RWPE2 (cell line): Measurements from ENCODE around the gene MAP3K2.

Experiments used
- ATAC-seq: fragments of 200-7000 bp; cut with Tn5 transposase; 3 replicates; pipeline ENCODE4 v1.9.1; 2021; ENCODE audit warnings: low read depth
- DNase-seq: peaks from one replicate; pipeline ENCODE4 v3.0.0-alpha.2; 2020; ENCODE audit warnings: low spot score
- H3K27ac ChIP-seq: fragments of 450-650 bp; 2 replicates; pipeline ENCODE4 v1.5.1; 2017; ENCODE audit warnings: mild to moderate bottlenecking; ENCODE audit not compliant: poor library complexity, severe bottlenecking
- H3K27me3 ChIP-seq: fragments of 250-450 bp; sonication (Bioruptor Pico); 2 replicates; pipeline ENCODE4 v1.5.1; 2021; ENCODE audit warnings: mild to moderate bottlenecking, moderate library complexity; ENCODE audit not compliant: insufficient read depth, poor library complexity, severe bottlenecking
- H3K36me3 ChIP-seq: fragments of 250-450 bp; sonication (Bioruptor Pico); 2 replicates; pipeline ENCODE4 v1.5.1; 2020; ENCODE audit warnings: low read depth, mild to moderate bottlenecking, moderate library complexity
- H3K4me1 ChIP-seq: fragments of 250-450 bp; sonication (Bioruptor Pico); 2 replicates; pipeline ENCODE4 v1.5.1; 2021; ENCODE audit warnings: mild to moderate bottlenecking, moderate library complexity; ENCODE audit not compliant: insufficient read depth, poor library complexity, severe bottlenecking
- H3K4me3 ChIP-seq: fragments of 250-450 bp; sonication (Bioruptor Pico); 2 replicates; pipeline ENCODE4 v1.5.1; 2021; ENCODE audit warnings: mild to moderate bottlenecking, moderate library complexity; ENCODE audit not compliant: severe bottlenecking
- H3K9me3 ChIP-seq: fragments of 250-450 bp; sonication (Bioruptor Pico); 2 replicates; pipeline ENCODE4 v1.5.1; 2021; ENCODE audit warnings: mild to moderate bottlenecking, moderate library complexity; ENCODE audit not compliant: severe bottlenecking
- TF ChIP-seq, protein P1 (sequence below): fragments of 450-650 bp; IDR thresholded peaks from one replicate; pipeline ENCODE4 v1.5.1; 2017; ENCODE audit warnings: mild to moderate bottlenecking, moderate library complexity; ENCODE audit not compliant: poor library complexity, severe bottlenecking

MAP3K2 gene

DNA sequence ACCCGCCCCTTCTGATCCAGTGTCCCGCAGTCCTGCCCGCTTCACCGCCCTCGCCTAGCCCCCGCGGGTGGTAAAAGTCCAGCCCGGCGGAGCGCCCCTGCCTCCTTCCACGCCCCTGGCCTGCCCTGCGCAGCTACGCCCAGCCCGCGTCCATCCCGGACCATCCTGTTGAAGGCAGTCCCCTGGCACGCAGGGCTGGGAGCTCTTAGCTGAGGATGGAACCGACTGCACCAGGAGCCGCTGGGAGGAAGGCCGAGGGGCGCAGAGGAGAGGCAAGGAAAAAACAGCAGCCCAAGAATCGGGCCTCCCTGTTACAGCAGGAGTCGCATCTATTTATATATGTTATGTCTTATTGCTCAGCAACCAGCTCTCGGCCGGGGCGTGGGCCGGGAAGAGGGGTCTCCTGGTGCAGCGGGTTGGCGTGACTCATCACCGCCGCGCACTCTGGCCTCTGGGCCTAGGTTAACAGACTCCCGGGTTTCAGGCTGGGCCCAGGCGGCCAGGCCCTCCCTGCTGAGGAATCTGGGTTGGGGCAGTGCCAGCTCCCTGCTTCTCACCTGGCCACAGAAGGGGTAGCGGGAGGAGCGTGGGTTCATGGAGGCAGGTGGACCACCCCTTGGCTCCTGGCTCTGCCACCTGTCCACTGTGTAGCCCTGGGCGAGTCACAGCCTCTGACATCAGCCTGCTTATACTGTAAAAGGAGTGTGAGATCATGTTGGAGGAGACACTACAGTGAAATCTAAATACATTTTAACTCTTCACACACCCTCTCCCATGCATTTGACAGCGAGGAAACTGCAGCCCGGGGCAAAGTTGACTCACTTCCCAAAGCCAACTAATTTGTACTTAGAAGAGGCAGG, 13.4 kb upstream of the MAP3K2 start:
- H3K9me3 ChIP-seq = no peaks in the 10 kb centered on the region
- DNase-seq (peak; percentile 88), ATAC-seq (peak; percentile 80)
- TF ChIP-seq, protein P1, sequence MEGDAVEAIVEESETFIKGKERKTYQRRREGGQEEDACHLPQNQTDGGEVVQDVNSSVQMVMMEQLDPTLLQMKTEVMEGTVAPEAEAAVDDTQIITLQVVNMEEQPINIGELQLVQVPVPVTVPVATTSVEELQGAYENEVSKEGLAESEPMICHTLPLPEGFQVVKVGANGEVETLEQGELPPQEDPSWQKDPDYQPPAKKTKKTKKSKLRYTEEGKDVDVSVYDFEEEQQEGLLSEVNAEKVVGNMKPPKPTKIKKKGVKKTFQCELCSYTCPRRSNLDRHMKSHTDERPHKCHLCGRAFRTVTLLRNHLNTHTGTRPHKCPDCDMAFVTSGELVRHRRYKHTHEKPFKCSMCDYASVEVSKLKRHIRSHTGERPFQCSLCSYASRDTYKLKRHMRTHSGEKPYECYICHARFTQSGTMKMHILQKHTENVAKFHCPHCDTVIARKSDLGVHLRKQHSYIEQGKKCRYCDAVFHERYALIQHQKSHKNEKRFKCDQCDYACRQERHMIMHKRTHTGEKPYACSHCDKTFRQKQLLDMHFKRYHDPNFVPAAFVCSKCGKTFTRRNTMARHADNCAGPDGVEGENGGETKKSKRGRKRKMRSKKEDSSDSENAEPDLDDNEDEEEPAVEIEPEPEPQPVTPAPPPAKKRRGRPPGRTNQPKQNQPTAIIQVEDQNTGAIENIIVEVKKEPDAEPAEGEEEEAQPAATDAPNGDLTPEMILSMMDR = no peak
- H3K27ac ChIP-seq = peak overlapping the region; percentile 87
- peaks cover 37% of the 10 kb centered on the region for H3K4me1 ChIP-seq
- H3K27me3 ChIP-seq = no peaks in the 10 kb centered on the region
- no peak overlapping the region for H3K4me3 ChIP-seq
- H3K36me3 ChIP-seq = no peaks in the 10 kb centered on the region

DNA sequence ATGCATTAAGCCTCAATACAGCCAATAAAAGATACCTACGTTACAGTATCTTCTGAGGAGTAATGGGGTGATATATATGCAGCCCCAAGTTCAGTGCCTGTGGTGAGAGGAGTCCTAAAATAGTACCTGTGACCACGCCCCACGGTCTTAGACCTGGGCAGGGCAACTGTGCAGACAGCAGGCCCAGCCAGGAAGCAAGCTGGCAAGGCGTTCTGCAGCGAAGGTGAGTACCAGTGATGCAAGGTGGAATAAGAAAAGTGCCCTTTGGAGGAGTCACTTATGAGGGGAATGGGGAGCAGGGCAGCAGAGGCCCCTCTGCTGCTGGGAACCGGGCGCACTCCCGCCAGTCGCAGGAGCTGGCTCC, 12.7 kb upstream of the MAP3K2 start:
- peak overlapping the region; percentile 87 for H3K27ac ChIP-seq
- no peaks in the 10 kb centered on the region for H3K36me3 ChIP-seq
- TF ChIP-seq, protein P1 = no peak
- DNase-seq (no peak), ATAC-seq (peak; percentile 14; the same call in 1 of the 3 replicates)
- H3K9me3 ChIP-seq = no peaks in the 10 kb centered on the region
- H3K4me1 ChIP-seq = peaks cover 37% of the 10 kb centered on the region
- H3K4me3 ChIP-seq = no peak overlapping the region
- no peaks in the 10 kb centered on the region for H3K27me3 ChIP-seq

DNA sequence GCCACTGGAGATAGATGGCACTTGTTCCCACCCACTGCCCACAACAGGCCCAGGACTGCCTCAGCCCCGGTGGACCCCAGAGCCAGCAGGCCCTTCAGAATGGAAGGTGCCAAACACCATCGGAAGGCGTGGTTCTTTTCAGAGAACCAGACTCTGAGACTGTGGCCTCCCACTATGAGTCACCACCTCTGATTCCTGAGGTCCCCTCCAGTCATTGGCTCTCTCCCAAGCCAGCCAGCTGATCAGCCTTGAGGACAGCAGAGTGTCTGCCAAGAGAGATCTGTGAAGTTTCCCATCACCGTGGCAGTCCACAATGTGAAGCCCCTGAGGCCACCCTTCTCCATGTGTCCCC, 10.4 kb upstream of the MAP3K2 start:
- Histone ChIP-seq H3K4me1 (peaks cover 37% of the 10 kb centered on the region), H3K27ac (no peak overlapping the region), H3K9me3 (no peaks in the 10 kb centered on the region), H3K4me3 (no peak overlapping the region), H3K27me3 (no peaks in the 10 kb centered on the region), H3K36me3 (no peaks in the 10 kb centered on the region)
- DNase-seq (peak; percentile 91), ATAC-seq (peak; percentile 45)
- TF ChIP-seq, protein P1 = no peak

DNA sequence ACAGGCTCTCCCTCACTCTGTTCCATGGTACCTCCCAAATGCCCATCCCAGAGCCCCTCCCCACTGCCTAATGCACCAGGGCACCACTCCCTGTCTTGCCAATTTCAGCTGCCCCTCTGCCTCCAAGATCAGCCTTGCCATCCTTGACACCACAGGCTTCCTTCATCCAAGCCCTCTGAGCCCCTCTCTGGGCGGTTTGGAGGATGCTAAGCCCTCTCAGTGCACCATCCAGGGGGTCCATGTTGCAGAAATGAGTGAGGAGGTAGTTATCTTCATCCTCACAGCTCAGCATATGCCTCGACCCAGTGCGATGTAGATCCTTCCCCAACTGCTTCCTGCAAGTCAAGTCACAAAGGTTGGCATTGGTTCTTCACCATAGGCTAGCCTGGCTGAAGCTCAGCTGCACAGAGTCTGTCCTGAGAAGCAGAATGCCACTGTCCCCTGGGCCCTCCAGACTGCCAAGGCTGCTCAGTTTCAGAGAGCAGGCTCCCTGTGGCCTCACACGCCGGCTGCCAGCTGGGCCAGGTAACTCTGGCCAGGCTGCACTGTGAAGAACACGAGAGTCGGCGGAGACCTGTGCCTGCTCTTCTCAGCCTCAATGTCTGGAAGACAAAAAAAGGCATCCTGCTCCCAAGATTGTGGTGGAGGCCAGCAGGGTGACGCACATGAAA, 9.9 kb upstream of the MAP3K2 start:
- Histone ChIP-seq H3K27ac (no peak overlapping the region), H3K9me3 (no peaks in the 10 kb centered on the region), H3K36me3 (no peaks in the 10 kb centered on the region), H3K4me1 (peaks cover 37% of the 10 kb centered on the region), H3K27me3 (no peaks in the 10 kb centered on the region), H3K4me3 (no peak overlapping the region)
- TF ChIP-seq, protein P1 = no peak
- DNase-seq (no peak), ATAC-seq (no peak)

DNA sequence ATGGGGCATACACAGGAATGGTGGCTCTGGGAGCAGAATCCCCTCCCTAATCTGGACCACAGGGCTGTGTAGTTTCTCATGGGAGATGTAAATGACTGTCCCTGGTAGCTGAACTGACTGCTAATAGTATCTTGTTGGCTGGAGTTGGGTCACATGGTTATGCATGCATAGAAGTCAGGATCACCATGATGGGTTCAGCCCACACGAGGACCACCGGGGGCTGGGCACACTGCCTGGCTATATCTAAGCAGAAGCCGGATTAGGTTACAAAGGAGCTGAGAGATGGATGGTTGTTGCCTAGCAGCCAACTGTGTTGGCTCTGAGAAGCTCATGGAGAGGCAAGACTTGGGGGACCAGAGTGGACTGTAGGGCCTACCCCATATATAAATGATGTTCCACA, 6.7 kb upstream of the MAP3K2 start:
- TF ChIP-seq, protein P1 = no peak

More for the DNA sequence above, 6.7 kb upstream of the MAP3K2 start:
- ATAC-seq = no peak
- no peak for DNase-seq
- Histone ChIP-seq H3K4me3 (no peak overlapping the region), H3K27ac (no peak overlapping the region), H3K9me3 (no peaks in the 10 kb centered on the region), H3K36me3 (no peaks in the 10 kb centered on the region), H3K4me1 (peaks cover 8% of the 10 kb centered on the region), H3K27me3 (no peaks in the 10 kb centered on the region)
